Measurements from ENCODE around the gene ERGIC3. TPM values are rescaled to one million over a fixed set of nuclear protein-coding genes. Genes with fewer than 3 reads are reported as not detected.

The ERGIC3 gene
- total and polyA plus RNA-seq, 2 donors (not counting 3 experiments of a cell fraction or from before 2014, with no cell fraction given), result 203 to 419 TPM

DNA sequence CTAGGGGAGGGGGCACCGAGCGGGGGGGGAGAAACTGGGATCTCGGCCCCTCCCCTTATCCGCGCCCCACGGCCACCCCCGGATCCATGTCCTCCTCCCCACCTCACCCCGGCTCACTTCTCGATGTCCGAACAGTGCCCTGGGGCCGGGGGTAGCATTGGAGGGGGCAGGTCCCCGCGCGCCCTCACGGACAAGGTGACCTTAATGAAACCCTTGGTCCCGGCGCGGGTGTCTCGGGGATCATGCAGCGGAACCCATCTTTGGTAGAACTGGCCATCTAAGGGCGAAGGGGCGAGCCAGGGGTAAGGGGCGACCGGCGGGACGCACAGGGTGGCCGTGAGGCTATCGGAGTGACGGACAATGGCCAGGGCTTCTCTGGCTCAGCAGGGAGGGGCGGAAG, 60.1 kb downstream of the ERGIC3 start:
- H3K27me3 ChIP-seq (ENCODE audit: control insufficient read depth in 2 of 2, insufficient read depth in 2 of 2, low read length in 2 of 2), result peaks cover 13 to 15% of the 10 kb centered on the region in 2 experiments
- TF ChIP-seq GATA2 (IDR thresholded peaks at IDR 0.05; ENCODE audit: insufficient read depth, insufficient read length, low read depth, low read length) (no peak), JUN (IDR thresholded peaks at IDR 0.05; ENCODE audit: borderline replicate concordance, insufficient read depth, insufficient read length, low read depth) (no peak)
- H3K9me3 ChIP-seq (replicated peaks; ENCODE audit: control insufficient read depth, insufficient read depth, low read length), result no peaks in the 10 kb centered on the region
- no TSS peak for BruUV-seq (replicated peaks)
- H2AFZ ChIP-seq (ENCODE audit: low read depth, low read length), result peak overlapping the region; percentile 90
- intact Hi-C loops (cut with micrococcal nuclease), result loop anchor here (2.0 to 5.0 kb wide), 3 partner anchors 15 to 140 kb away; partner anchors contain the start of genes NFS1 and ROMO1
- H3K36me3 ChIP-seq (ENCODE audit: control insufficient read depth in 2 of 2, extremely low read depth in 1 of 2, insufficient read depth in 2 of 2, low read length in 2 of 2), result no peaks in the 10 kb centered on the region
- peak overlapping the region in 1 of 3 experiments; percentile 1 for H3K4me3 ChIP-seq (replicated peaks in 1 of 3; ENCODE audit: insufficient read depth in 1 of 3, low read depth in 1 of 3, low read length in 3 of 3)
- dilution Hi-C loops (cut with MboI; ENCODE audit: extremely low pct_ligation_motif_present, low sequenced_read_pairs), result no loop called here
- DNase-seq (ENCODE audit: low read depth, low spot score) (no peak), FAIRE-seq (no peak)
- no peaks in the 10 kb centered on the region for H3K9me1 ChIP-seq (replicated peaks; ENCODE audit: control insufficient read depth, extremely low read depth, insufficient read depth, low read length)
- no peak overlapping the region for H3K9ac ChIP-seq (replicated peaks; ENCODE audit: extremely low read depth, insufficient read depth, low read length)
- ChIA-PET CTCF (interaction anchor here (0.8 to 2.1 kb wide), 9 partner anchors 9 to 352 kb away, joined by 3 to 28 read pairs (median 3); partner anchors contain the start of genes SCAND1 and SPAG4), POLR2A (no interaction called here)
- peak overlapping the region; percentile 71 for H3K4me2 ChIP-seq (ENCODE audit: insufficient read depth, low read length)
- peaks cover 8% of the 10 kb centered on the region for H3K4me1 ChIP-seq (ENCODE audit: control insufficient read depth, extremely low read depth, insufficient read depth, low read length)
- no peak overlapping the region for H3K27ac ChIP-seq (ENCODE audit: insufficient read depth, low read depth, low read length)
- H3K79me2 ChIP-seq (ENCODE audit: control insufficient read depth, insufficient read depth, low read length), result no peaks in the 10 kb centered on the region
- no peaks in the 10 kb centered on the region for H4K20me1 ChIP-seq (replicated peaks; ENCODE audit: control insufficient read depth, extremely low read depth, insufficient read depth, low read length)

DNA sequence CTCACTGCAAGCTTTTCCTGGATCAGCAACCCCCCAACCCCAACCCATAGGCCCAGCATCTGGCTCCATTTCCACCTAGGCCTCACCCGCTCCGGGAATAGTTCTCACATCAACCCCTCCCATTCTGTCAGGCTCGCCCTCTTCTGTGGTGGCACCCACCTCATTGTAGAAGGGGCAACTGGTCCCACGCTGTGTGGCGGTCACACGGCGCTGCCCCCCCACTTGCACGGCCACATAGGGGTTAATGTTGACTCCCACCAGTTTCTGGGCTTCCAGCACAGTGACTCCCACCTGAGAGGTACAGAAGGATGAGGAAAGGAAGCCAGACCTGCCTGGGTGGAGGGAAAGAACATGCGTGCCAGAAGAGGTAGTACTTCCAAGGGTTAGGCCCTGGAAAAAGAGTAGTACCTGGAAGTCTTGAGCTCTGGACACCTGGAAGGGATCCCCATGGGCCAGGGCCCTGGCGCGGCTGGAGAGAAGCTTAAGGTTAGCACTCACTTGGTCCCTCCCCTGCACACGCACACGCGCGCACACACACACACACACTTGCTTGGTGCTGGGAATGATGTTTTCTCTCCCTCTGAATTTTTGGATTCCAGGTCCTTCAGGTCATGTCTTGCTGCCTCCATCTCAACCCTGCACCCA, 61.1 kb downstream of the ERGIC3 start:
- FAIRE-seq (no peak), DNase-seq (ENCODE audit: low read depth, low spot score) (no peak)
- Histone ChIP-seq H3K27me3 (ENCODE audit: control insufficient read depth in 2 of 2, insufficient read depth in 2 of 2, low read length in 2 of 2) (peaks cover 11 to 13% of the 10 kb centered on the region in 2 experiments), H3K4me1 (ENCODE audit: control insufficient read depth, extremely low read depth, insufficient read depth, low read length) (peaks cover 8% of the 10 kb centered on the region), H3K36me3 (ENCODE audit: control insufficient read depth in 2 of 2, extremely low read depth in 1 of 2, insufficient read depth in 2 of 2, low read length in 2 of 2) (no peaks in the 10 kb centered on the region), H3K4me2 (ENCODE audit: insufficient read depth, low read length) (no peak overlapping the region), H4K20me1 (replicated peaks; ENCODE audit: control insufficient read depth, extremely low read depth, insufficient read depth, low read length) (no peaks in the 10 kb centered on the region), H3K9me3 (replicated peaks; ENCODE audit: control insufficient read depth, insufficient read depth, low read length) (no peaks in the 10 kb centered on the region), H2AFZ (ENCODE audit: low read depth, low read length) (no peak overlapping the region), H3K4me3 (replicated peaks in 1 of 3; ENCODE audit: insufficient read depth in 1 of 3, low read depth in 1 of 3, low read length in 3 of 3) (no peak overlapping the region), H3K9ac (replicated peaks; ENCODE audit: extremely low read depth, insufficient read depth, low read length) (no peak overlapping the region), H3K27ac (ENCODE audit: insufficient read depth, low read depth, low read length) (no peak overlapping the region), H3K9me1 (replicated peaks; ENCODE audit: control insufficient read depth, extremely low read depth, insufficient read depth, low read length) (no peaks in the 10 kb centered on the region), H3K79me2 (ENCODE audit: control insufficient read depth, insufficient read depth, low read length) (no peaks in the 10 kb centered on the region)
- ChIA-PET CTCF (interaction anchor here (1.5 to 2.0 kb wide), 3 partner anchors 14 to 19 kb away, joined by 3 to 12 read pairs (median 7); no protein-coding TSS in a partner anchor), POLR2A (no interaction called here)
- BruUV-seq (replicated peaks), result no TSS peak
- intact Hi-C loops (cut with micrococcal nuclease) (loop anchor here (5.0 kb wide), 2 partner anchors 94 to 141 kb away; partner anchors contain the start of genes NFS1 and ROMO1), dilution Hi-C loops (cut with MboI; ENCODE audit: extremely low pct_ligation_motif_present, low sequenced_read_pairs) (no loop called here)
- TF ChIP-seq POLR2A (IDR thresholded peaks at IDR 0.05; ENCODE audit: low read depth, low read length) (no peak), GATA2 (IDR thresholded peaks at IDR 0.05; ENCODE audit: insufficient read depth, insufficient read length, low read depth, low read length) (no peak), EZH2 (IDR thresholded peaks at IDR 0.05; ENCODE audit: borderline replicate concordance, low read depth, low read length, severe bottlenecking) (no peak), FOS (IDR thresholded peaks at IDR 0.05; ENCODE audit: borderline replicate concordance, insufficient read depth, low read length) (no peak), JUN (IDR thresholded peaks at IDR 0.05; ENCODE audit: borderline replicate concordance, insufficient read depth, insufficient read length, low read depth) (no peak), POLR2AphosphoS5 (IDR thresholded peaks at IDR 0.05; ENCODE audit: insufficient read depth, low read depth, low read length) (no peak), MYC (IDR thresholded peaks at IDR 0.05; ENCODE audit: low read depth, low read length) (no peak)
- TF ChIP-seq, protein P1, sequence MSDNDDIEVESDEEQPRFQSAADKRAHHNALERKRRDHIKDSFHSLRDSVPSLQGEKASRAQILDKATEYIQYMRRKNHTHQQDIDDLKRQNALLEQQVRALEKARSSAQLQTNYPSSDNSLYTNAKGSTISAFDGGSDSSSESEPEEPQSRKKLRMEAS (IDR thresholded peaks at IDR 0.05; ENCODE audit: insufficient read depth, insufficient read length), result no peak
- TF ChIP-seq, protein P2, sequence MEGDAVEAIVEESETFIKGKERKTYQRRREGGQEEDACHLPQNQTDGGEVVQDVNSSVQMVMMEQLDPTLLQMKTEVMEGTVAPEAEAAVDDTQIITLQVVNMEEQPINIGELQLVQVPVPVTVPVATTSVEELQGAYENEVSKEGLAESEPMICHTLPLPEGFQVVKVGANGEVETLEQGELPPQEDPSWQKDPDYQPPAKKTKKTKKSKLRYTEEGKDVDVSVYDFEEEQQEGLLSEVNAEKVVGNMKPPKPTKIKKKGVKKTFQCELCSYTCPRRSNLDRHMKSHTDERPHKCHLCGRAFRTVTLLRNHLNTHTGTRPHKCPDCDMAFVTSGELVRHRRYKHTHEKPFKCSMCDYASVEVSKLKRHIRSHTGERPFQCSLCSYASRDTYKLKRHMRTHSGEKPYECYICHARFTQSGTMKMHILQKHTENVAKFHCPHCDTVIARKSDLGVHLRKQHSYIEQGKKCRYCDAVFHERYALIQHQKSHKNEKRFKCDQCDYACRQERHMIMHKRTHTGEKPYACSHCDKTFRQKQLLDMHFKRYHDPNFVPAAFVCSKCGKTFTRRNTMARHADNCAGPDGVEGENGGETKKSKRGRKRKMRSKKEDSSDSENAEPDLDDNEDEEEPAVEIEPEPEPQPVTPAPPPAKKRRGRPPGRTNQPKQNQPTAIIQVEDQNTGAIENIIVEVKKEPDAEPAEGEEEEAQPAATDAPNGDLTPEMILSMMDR (IDR thresholded peaks at IDR 0.05; ENCODE audit: extremely low read depth in 1 of 2, insufficient read depth in 1 of 2, low read depth in 1 of 2, low read length in 2 of 2), result no peak
